GM21576 (cell line): ENCODE measurements around the gene RBM18.

Experiments
- ATAC-seq: cut with Tn5 transposase; IDR thresholded peaks from one replicate; pipeline ENCODE4 v1.9.1; 2021; ENCODE audit warnings: mild to moderate bottlenecking, moderate library complexity; ENCODE audit not compliant: unreplicated experiment

Gene RBM18

GRCh38 chr9:122223435-122223834 lies 41.2 kb downstream of the RBM18 start:
- no peak for ATAC-seq

- no peak for ATAC-seq
Observed at GRCh38 chr9:122222791-122223190, 41.8 kb downstream of the RBM18 start.

GRCh38 chr9:122221183-122221811 lies 43.3 kb downstream of the RBM18 start:
- ATAC-seq: no peak

- ATAC-seq: no peak
Observed at GRCh38 chr9:122220673-122221182, 43.9 kb downstream of the RBM18 start.

GRCh38 chr9:122219856-122220672 lies 44.6 kb downstream of the RBM18 start:
- no peak for ATAC-seq

- no peak for ATAC-seq
Observed at GRCh38 chr9:122218935-122219855, 45.4 kb downstream of the RBM18 start.

GRCh38 chr9:122218071-122218934 lies 46.3 kb downstream of the RBM18 start:
- ATAC-seq: no peak

- no peak for ATAC-seq
Observed at GRCh38 chr9:122217640-122218039, 47.0 kb downstream of the RBM18 start.

- ATAC-seq: no peak
Observed at GRCh38 chr9:122216798-122217418, 47.7 kb downstream of the RBM18 start.

- ATAC-seq: no peak
Observed at GRCh38 chr9:122216138-122216797, 48.4 kb downstream of the RBM18 start.

- ATAC-seq: no peak
Observed at GRCh38 chr9:122215663-122216062, 49.0 kb downstream of the RBM18 start.

- ATAC-seq: no peak
Observed at GRCh38 chr9:122214507-122214906, 50.1 kb downstream of the RBM18 start.

- no peak for ATAC-seq
Observed at GRCh38 chr9:122213589-122214413, 50.8 kb downstream of the RBM18 start.

GRCh38 chr9:122213102-122213588 lies 51.5 kb downstream of the RBM18 start:
- no peak for ATAC-seq

- no peak for ATAC-seq
Observed at GRCh38 chr9:122212473-122213004, 52.1 kb downstream of the RBM18 start.

GRCh38 chr9:122209451-122209850 lies 55.2 kb downstream of the RBM18 start:
- no peak for ATAC-seq

- no peak for ATAC-seq
Observed at GRCh38 chr9:122207096-122207495, 57.5 kb downstream of the RBM18 start.
